IPS DF 6.9 (cell line): ENCODE results near the gene ZMYM4.
A peak's percentile ranks its signal among the peaks of the same experiment; 100 is the strongest.
"Not testable (repeated sequence)": the region's sequence is repeated elsewhere in the genome, so short reads cannot be mapped to it uniquely, and the experiment has no call there.

Source experiments
- DNase-seq: peaks from one replicate; pipeline ENCODE4 v3.0.0-alpha.2; 2013; ENCODE audit warnings: low read depth, low spot score
- H3K27ac ChIP-seq: one replicate; pipeline ENCODE4 v1.5.1; 2013; ENCODE audit warnings: low read length, control low read depth
- H3K27me3 ChIP-seq: 2 replicates; pipeline ENCODE4 v1.6.1; 2013; ENCODE audit warnings: mild to moderate bottlenecking, low read length; ENCODE audit not compliant: control insufficient read depth, insufficient read depth
- H3K36me3 ChIP-seq: 2 replicates; pipeline ENCODE4 v1.6.1; 2013; ENCODE audit warnings: low read length; ENCODE audit not compliant: control insufficient read depth, insufficient read depth
- H3K4me1 ChIP-seq: 2 replicates; pipeline ENCODE4 v1.6.1; 2013; ENCODE audit warnings: low read length; ENCODE audit not compliant: control insufficient read depth, insufficient read depth
- H3K4me3 ChIP-seq: 2 replicates; pipeline ENCODE4 v1.5.1; 2013; ENCODE audit warnings: mild to moderate bottlenecking, low read length
- H3K9me3 ChIP-seq: 2 replicates; pipeline ENCODE4 v1.6.1; 2013; ENCODE audit warnings: low read length, inconsistent platforms; ENCODE audit not compliant: control insufficient read depth, insufficient read depth
- WGBS: extraction: QIAGEN DNeasy Blood & Tissue Kit; methylation state at CpG from one replicate; pipeline ENCODE4 v1.1.7; 2013; ENCODE audit warnings: mixed read lengths, missing lambda C conversion rate; ENCODE audit not compliant: insufficient read length, insufficient coverage; 5-methylcytosine and 5-hydroxymethylcytosine counted together

Gene ZMYM4

DNA sequence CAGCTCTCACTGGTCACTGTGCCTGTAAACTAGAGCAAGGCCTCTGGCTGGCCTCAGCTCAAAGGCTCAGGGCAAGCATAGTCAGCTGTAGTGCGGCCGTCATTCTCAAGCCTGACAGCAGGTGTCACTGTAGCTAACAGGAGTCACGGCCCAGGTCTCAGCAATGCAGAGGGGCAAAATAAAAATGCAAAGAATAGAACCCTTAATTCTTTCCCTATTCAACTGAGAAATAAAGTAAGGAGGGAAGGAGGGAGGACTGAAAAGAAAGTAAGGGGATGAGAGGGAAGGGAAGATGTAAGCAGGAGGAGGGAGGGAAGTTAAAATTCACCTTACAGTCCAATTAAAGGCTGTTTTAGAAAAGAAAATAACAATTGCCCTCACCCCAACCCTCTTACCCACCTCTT is 182.6 kb downstream of the ZMYM4 start:
- no peak overlapping the region for H3K27ac ChIP-seq
- H3K4me3 ChIP-seq: no peak overlapping the region
- DNase-seq: peak; percentile 55
- no peaks in the 10 kb centered on the region for H3K4me1 ChIP-seq
- no CpG with 5 or more reads among the region's 3 CpGs for WGBS
- H3K36me3 ChIP-seq: peaks cover 14% of the 10 kb centered on the region; the same call in 1 of the 2 replicates
- H3K27me3 ChIP-seq: no peaks in the 10 kb centered on the region
- no peaks in the 10 kb centered on the region for H3K9me3 ChIP-seq

DNA sequence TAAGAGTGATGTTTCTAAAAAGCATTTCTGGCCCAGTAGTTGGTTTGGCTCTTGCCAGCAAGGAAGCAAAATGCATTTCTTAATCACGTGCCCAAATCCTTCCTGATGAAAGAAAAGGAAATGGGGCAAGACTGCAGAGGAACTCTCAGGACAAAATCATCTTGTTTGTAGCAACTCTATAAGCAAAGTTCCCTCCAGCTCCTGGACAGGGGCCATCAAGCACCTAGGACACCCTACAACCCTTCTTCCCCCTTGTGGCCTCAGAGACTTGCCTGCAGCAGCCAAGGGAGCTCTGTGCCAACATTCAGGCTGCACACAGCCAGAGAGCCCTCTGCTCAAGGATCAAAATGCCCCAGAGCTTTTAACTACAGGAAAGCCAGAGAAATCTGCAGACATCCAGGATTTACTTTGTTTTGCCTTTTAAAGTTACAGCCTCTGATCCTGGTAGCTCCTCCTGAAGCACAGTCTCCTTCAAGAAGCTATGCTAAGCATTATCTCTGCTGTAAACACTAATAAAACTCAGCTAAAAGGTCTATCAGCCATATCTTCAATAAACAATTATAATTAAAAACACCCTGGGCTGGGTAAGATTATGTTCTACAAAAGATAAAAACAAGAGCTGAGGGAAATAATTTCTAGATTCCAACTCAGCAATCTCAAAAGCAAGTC is 183.7 kb downstream of the ZMYM4 start:
- Histone ChIP-seq H3K4me1 (no peaks in the 10 kb centered on the region), H3K27ac (no peak overlapping the region), H3K4me3 (no peak overlapping the region), H3K9me3 (no peaks in the 10 kb centered on the region), H3K27me3 (no peaks in the 10 kb centered on the region), H3K36me3 (peaks cover 11% of the 10 kb centered on the region; the same call in 1 of the 2 replicates)
- no CpG with 5 or more reads among the region's 1 CpG for whole genome bisulfite sequencing
- no peak for DNase-seq

- Histone ChIP-seq H3K27me3 (no peaks in the 10 kb centered on the region), H3K4me3 (no peak overlapping the region), H3K4me1 (no peaks in the 10 kb centered on the region), H3K9me3 (no peaks in the 10 kb centered on the region), H3K27ac (no peak overlapping the region), H3K36me3 (peaks cover 11% of the 10 kb centered on the region; the same call in 1 of the 2 replicates)
- WGBS: no CpG with 5 or more reads among the region's 2 CpGs
- DNase-seq: no peak
These were observed 184.5 kb downstream of the ZMYM4 start for GRCh38 chr1:35453031-35453430.

DNA sequence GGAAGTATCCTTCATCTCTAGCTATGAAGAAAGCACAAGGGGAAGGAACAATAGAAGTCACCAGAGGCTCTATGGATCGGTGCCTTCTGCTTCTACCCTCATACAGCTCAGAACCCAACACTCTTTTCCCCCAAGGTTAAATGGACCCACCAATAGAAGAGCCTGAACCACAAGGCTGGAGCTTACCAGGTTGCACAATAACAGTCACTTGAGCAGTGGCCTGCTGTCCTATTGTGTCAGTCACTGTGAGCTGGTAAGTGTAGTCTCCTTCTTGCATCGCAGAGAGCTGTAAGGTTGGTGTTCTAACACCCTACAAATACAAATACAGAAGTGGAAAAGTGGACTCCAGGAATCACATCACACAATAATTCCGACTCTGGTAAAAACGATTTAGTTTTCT is 185.7 kb downstream of the ZMYM4 start:
- WGBS: no CpG with 5 or more reads among the region's 4 CpGs
- H3K36me3 ChIP-seq: peaks cover 8% of the 10 kb centered on the region; the same call in 1 of the 2 replicates
- H3K27ac ChIP-seq: no peak overlapping the region
- DNase-seq: no peak
- H3K4me3 ChIP-seq: no peak overlapping the region
- no peaks in the 10 kb centered on the region for H3K9me3 ChIP-seq
- H3K4me1 ChIP-seq: no peaks in the 10 kb centered on the region
- no peaks in the 10 kb centered on the region for H3K27me3 ChIP-seq

GRCh38 chr1:35454616-35455015 is 186.1 kb downstream of the ZMYM4 start:
- H3K36me3 ChIP-seq: peaks cover 8% of the 10 kb centered on the region; the same call in 1 of the 2 replicates
- no peaks in the 10 kb centered on the region for H3K27me3 ChIP-seq
- no peak overlapping the region for H3K27ac ChIP-seq
- H3K4me3 ChIP-seq: no peak overlapping the region
- H3K4me1 ChIP-seq: no peaks in the 10 kb centered on the region
- no peaks in the 10 kb centered on the region for H3K9me3 ChIP-seq
- no CpG with 5 or more reads among the region's 1 CpG for WGBS
- DNase-seq: no peak

DNA sequence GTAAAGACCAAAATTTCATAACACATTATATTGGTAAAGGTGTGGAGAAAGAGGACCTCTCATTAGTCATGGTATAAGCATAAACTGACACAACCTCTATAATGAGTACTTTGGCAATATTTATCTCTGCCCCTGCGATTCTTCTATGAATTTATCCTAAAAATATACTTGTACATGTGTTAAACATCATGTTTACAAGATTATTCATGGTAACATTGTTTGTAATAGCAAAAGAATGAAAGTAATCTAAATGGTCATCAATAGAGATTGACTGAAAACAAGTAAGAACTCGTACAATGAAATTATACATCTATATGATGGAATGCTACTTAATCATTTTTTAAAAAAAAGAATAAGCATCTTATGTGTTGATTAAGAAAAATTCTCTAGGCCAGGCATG is 192.3 kb downstream of the ZMYM4 start:
- WGBS: no CpG with 5 or more reads among the region's 2 CpGs
- no peak for DNase-seq
- no peak overlapping the region for H3K27ac ChIP-seq

DNA sequence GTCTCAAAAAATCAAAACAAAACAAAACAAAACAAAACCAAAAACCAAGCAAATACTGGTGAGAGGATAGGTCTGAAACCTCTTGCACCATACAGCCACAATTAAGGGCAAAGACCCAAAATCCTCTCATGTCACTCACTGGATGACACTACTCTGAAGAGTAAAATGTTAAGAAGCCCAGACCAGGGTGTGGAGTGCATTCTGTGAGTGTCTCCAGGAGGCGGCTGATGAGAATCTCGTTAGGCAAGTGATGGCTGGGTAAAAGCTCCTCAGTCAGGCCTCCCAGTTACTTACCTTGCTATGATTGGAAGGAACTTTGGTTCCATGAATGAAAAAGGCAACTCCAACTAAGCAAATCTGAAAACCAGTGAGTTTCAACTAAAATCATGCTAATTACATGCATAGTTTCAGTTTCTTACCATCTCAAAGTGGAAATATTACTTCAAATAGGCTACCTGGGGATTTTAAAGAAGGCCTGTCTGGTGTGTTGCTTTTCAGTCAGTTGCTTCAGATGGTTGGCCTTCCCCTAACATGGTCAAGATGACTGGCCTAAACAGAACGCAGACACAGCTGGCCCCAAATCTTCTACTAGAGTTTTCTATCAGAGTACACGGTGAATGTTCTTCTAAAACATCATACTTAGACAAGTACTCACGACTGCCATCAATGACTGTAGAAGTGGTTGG is 193.6 kb downstream of the ZMYM4 start:
- Histone ChIP-seq H3K27ac (no peak overlapping the region), H3K4me3 (no peak overlapping the region), H3K27me3 (no peaks in the 10 kb centered on the region), H3K36me3 (peaks cover 11% of the 10 kb centered on the region; the same call in 1 of the 2 replicates), H3K4me1 (no peaks in the 10 kb centered on the region), H3K9me3 (peaks cover 4% of the 10 kb centered on the region)
- no peak for DNase-seq
- WGBS: no CpG with 5 or more reads among the region's 5 CpGs

More for the DNA sequence above, 192.3 kb downstream of the ZMYM4 start:
- Histone ChIP-seq H3K27me3 (no peaks in the 10 kb centered on the region), H3K4me1 (no peaks in the 10 kb centered on the region), H3K36me3 (peaks cover 9% of the 10 kb centered on the region; the same call in 1 of the 2 replicates), H3K9me3 (peaks cover 4% of the 10 kb centered on the region), H3K4me3 (no peak overlapping the region)

- DNase-seq: no peak
- Histone ChIP-seq H3K27ac (no peak overlapping the region), H3K4me1 (no peaks in the 10 kb centered on the region), H3K4me3 (no peak overlapping the region), H3K27me3 (no peaks in the 10 kb centered on the region), H3K9me3 (peaks cover 4% of the 10 kb centered on the region), H3K36me3 (peaks cover 11% of the 10 kb centered on the region; the same call in 1 of the 2 replicates)
- whole genome bisulfite sequencing: no CpG with 5 or more reads among the region's 2 CpGs
These were observed 194.7 kb downstream of the ZMYM4 start for GRCh38 chr1:35463232-35463631.

DNA sequence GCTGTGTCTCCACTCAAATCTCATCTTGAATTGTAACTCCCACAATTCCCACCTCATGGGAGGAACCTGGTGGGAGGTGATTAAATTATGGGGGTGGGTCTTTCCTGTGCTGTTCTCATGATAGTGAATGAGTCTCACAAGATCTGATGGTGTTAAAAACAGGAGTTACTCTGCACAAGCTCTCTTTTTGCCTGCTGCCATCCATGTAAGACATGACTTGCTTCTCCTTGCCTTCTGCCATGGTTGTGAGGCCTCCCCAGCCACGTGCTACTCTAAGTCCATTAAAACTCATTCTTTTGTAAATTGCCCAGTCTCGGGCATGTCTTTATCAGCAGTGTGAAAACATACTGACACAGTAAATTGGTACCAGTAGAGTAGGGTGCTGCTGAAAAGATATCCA is 195.2 kb downstream of the ZMYM4 start:
- WGBS: no CpG with 5 or more reads among the region's 2 CpGs
- H3K27ac ChIP-seq, DNase-seq, H3K4me1 ChIP-seq, H3K27me3 ChIP-seq, H3K9me3 ChIP-seq, H3K4me3 ChIP-seq: not testable (repeated sequence)
- peaks cover 11% of the 10 kb centered on the region; the same call in 1 of the 2 replicates for H3K36me3 ChIP-seq

- Histone ChIP-seq H3K4me3 (no peak overlapping the region), H3K27me3 (no peaks in the 10 kb centered on the region), H3K9me3 (peaks cover 4% of the 10 kb centered on the region), H3K4me1 (no peaks in the 10 kb centered on the region), H3K36me3 (peaks cover 11% of the 10 kb centered on the region; the same call in 1 of the 2 replicates), H3K27ac (no peak overlapping the region)
- no peak for DNase-seq
- WGBS: no CpG with 5 or more reads among the region's 1 CpG
These were observed 197.6 kb downstream of the ZMYM4 start for GRCh38 chr1:35466120-35466519.
